OCI-M1 (cell line): ENCODE results near the gene HSPA4.
"Not testable (repeated sequence)": the region's sequence is repeated elsewhere in the genome, so short reads cannot be mapped to it uniquely, and the experiment has no call there.

Experiments used
- DNase-seq: peaks from one replicate; lab custom pipeline; 2025; lab: John Stamatoyannopoulos, UW

HSPA4 gene

GRCh38 chr5:133123297-133123696 lies 71.5 kb downstream of the HSPA4 start:
- no peak for DNase-seq

DNA sequence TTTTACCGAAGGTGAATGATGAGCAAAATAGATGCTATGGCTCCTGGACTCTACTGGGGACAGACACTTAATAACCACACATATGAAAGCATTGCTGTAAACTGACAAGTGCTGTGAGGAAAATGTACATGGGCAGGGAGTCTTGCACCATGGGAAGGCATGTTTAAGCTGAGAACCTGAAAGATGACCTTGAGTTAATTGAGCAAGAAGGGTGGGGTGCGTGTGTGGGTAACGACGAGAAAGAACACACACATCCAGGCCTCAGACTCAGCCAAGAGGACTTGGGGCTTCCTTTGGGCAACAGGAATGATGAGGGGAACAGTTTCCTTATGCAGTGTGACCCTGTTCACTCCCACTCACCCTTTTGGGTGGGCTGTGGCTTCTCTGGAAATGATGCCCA lies 73.1 kb downstream of the HSPA4 start:
- DNase-seq, result no peak

- no peak for DNase-seq
These were observed 76.3 kb downstream of the HSPA4 start for GRCh38 chr5:133128066-133128465.

GRCh38 chr5:133129289-133129688 lies 77.5 kb downstream of the HSPA4 start:
- DNase-seq, result no peak

- DNase-seq, result no peak
These were observed 78.1 kb downstream of the HSPA4 start for GRCh38 chr5:133129950-133130349.

DNA sequence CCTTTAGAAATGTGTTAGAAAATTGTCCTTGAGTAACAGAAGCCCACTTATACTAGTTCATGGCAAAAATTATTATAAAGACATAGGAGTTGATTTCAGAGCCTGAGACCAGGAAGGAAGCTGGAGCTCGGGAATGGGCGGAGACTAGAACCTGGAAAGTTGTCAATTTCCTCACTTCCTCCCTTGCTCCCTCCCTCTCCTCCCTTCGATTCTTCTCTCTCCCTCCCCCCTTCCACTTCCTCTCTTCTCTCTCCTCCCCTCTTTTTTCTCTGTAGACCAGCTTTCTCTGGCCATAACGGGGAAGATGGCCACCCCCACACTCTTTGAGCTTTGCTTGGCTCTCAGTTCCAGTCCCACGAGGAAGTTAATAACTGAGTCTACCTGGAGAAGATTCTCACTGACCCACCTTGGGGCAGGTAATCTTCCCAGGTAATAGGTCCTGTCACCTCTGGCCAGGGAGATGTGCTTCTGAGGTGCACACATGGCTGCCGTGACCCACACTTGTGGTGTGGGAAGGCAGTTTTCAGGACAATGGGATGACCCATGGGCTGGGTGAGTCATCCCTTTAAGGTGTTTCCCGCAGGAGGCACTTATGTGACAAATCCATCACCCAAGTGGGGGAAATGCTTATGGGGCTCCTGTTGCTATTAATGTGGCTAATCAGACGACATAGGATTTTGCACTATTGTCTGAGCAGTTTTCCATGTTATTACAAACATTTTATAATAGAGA lies 78.7 kb downstream of the HSPA4 start:
- DNase-seq, result peak; percentile 57

- DNase-seq, result no peak
These were observed 80.9 kb downstream of the HSPA4 start for GRCh38 chr5:133132717-133133116.

DNA sequence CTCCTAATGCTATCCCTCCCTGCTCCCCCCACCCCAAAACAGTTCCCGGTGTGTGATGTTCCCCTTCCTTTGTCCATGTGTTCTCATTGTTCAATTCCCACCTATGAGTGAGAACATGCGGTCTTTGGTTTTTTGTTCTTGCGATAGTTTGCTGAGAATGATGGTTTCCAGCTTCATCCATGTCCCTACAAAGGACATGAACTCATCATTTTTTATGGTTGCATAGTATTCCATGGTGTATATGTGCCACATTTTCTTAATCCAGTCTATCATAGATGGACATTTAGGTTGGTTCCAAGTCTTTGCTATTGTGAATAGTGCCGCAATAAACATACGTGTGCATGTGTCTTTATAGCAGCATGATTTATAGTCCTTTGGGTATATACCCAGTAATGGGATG lies 81.4 kb downstream of the HSPA4 start:
- DNase-seq, result not testable (repeated sequence)

DNA sequence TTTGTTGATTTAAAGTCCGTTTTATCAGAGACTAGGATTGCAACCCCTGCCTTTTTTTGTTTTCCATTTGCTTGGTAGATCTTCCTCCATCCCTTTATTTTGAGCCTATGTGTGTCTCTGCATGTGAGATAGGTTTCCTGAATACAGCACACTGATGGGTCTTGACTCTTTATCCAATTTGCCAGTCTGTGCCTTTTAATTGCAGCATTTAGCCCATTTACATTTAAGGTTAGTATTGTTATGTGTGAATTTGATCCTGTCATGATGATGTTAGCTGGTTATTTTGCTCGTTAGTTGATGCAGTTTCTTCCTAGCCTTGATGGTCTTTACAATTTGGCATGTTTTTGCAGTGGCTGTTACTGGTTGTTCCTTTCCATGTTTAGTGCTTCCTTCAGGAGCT lies 85.1 kb downstream of the HSPA4 start:
- DNase-seq, result not testable (repeated sequence)

GRCh38 chr5:133140311-133140710 lies 88.5 kb downstream of the HSPA4 start:
- DNase-seq, result no peak

DNA sequence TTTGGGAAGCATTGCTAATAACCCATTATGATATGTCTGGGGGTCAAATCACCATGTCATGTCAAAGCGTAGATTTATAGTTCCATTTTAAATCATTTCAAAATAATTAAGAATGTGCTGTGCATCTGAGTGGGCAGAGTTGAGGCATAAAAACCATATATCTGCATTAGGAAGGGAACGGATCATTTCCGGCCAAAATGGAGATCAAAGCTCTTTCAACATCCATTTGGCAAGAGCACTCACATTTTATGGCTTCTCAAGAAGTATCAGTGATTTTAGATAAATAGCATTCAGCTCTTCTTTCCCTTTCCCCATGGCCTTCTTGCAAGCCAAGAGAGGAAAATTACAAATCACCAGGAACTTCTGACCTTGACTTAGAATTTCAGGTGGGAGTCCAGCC lies 89.9 kb downstream of the HSPA4 start:
- DNase-seq, result no peak

DNA sequence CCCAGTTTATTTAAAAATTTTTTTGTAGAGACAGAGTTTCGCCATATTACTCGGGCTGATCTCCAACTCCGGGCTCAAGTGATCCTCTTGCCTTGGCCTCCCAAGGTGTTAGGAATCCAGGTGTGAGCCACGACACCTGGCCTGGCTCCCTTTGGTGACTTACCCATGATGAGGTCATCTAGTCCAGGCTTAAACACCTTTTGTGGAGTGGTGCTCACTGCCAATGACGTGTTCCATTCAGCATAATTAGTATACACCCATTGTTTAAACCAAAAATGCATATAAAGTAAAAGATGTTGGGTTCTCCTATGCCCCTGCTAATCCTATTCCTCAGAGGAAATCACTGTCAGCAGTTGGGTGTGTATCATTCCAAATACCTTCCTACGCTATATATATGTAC lies 91.0 kb downstream of the HSPA4 start:
- no peak for DNase-seq

DNA sequence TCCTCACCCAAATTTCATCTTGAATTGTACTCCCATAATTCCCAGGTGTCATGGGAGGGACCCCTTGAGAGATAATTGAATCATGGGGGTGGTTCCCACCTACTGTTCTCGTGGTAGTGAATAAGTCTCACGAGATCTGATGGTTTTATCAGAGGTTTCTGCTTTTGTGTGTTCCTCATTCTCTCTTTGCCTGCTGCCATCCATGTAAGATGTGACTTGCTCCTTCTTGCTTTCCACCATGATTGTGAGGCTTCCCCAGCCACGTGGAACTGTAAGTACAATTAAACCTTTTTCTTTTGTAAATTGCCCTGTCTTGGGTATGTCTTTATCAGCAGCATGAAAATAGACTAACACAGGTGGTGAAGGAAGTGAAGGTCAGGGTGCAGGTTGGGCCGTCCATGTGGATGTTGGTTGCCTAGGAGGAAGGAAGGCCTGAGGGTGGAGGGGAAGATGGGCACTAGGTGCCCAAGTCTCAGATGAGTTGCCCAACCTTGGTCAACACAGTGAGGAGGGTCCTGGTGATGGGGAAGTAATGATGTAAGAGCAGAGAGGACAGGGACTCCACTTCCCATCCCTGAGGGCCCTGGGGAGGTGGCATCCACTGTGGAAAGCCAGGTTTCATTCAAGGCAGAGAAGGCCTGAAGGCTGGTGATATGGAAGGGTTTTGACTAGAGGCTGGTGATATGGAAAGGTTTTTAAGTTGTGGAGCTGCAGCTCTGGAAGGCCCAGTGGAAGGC lies 92.6 kb downstream of the HSPA4 start:
- DNase-seq, result no peak

- DNase-seq, result no peak
These were observed 93.8 kb downstream of the HSPA4 start for GRCh38 chr5:133145436-133146170.

DNA sequence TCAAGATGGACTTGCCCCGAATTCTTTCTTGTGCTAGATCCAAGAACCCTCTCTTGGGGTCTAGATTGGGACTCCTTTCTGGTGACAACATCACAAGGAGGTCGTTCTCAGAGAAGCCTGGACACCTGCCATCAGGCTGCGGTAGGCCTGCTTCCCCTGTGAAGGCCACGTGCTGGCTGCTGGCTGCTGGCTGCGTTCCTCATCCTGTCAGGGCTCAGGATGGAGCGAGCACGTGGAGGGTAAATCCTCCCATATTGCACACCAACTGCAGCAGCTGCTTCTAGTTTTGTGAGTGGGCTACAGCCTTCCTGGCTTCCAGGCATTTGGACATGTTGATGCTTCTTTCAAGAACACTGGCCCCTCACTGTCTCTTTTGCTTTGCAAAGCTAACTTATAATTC lies 95.6 kb downstream of the HSPA4 start:
- no peak for DNase-seq

- no peak for DNase-seq
These were observed 96.2 kb downstream of the HSPA4 start for GRCh38 chr5:133147815-133148567.

DNA sequence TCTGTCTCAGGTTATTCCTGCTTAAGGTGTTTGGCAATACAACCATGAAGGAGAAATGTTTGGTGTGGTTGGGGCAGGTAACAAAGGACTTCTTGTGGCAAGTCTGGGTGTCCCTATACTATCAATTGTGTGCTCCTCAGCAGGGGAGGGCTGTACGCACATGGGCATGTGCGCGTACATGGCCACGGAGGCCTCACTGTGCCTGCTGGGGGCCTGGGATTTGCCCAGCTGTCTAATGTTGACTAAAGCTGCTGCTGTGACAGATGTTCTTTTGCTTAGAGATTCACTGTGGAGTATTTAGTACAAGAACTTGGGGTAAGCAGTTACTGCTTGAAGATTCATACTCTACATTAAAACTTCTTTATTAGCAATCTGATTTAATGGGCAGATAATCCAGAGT lies 97.5 kb downstream of the HSPA4 start:
- DNase-seq, result no peak

DNA sequence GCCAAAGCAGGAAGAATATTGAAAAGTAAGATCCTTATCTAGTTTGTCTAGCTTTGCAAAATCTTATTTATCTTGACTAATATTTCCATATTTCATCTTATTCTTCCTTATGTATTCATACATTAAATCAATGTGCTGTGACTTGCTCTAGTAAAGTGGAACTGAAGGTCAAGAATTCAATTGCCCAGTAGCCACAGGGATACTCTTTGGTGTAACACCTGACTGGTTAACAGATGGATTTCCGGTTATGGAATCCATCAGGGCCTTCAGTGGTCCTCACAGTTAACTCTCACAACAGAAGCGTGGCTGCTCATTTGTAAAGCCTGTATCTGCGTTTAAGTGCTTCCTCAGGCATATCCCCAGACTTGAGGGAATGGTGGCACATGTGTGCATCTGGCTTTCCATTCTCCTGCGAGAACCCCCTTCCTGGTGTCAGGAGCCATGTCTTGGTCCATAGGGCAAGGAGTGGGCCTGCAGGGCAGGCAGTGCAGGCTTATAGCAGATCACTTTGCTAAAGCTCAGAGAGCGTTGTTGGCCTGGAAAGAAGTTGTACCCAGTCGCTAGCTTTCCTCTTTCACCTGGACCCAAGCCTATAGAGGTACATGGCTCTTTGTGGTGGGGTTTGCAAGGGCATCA lies 99.2 kb downstream of the HSPA4 start:
- peak; percentile 12 for DNase-seq

DNA sequence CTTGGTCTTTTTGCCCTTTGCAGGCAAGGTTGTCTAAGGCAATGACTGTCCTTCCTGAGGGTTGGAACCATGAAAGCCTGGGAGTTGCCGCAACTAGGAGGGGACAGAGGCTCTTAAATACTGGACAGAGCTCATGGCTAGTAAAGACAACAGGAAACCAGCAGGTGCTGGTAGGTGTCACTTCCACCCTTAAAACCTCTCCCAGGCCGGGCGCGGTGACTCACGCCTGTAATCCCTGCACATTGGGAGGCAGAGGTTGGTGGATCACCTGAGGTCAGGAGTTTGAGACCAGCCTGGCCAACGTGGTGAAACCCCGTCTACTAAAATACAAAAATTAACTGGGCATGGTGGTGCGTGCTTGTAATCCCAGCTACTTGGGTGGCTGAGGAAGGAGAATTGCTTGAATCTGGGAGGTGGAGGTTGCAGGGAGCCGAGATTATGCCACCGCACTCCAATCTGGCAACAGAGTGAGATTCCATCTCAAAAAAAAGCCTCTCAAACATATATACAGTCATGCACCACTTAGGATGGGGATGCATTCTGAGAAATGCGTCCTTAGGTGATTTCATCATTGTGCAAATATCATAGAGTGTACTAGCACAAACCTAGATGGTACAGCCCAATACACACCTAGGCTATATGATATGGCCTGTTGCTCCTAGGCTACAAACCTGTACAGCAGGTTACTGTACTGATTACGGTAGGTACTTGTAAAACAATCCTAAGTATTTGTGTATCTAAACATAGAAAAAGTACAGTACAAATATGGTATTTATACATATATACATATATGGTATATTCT lies 102.7 kb downstream of the HSPA4 start:
- DNase-seq, result no peak

- DNase-seq, result no peak
These were observed 103.6 kb downstream of the HSPA4 start for GRCh38 chr5:133155326-133155969.
